HG02852 (cell line): ENCODE data around the gene DSP.
A peak's percentile ranks its signal among the peaks of the same experiment; 100 is the strongest.

ENCODE experiments used
- ATAC-seq: cut with Tn5 transposase; IDR thresholded peaks from one replicate; pipeline ENCODE4 v1.9.1; 2021; ENCODE audit warnings: mild to moderate bottlenecking, moderate library complexity; ENCODE audit not compliant: unreplicated experiment

DSP gene

DNA sequence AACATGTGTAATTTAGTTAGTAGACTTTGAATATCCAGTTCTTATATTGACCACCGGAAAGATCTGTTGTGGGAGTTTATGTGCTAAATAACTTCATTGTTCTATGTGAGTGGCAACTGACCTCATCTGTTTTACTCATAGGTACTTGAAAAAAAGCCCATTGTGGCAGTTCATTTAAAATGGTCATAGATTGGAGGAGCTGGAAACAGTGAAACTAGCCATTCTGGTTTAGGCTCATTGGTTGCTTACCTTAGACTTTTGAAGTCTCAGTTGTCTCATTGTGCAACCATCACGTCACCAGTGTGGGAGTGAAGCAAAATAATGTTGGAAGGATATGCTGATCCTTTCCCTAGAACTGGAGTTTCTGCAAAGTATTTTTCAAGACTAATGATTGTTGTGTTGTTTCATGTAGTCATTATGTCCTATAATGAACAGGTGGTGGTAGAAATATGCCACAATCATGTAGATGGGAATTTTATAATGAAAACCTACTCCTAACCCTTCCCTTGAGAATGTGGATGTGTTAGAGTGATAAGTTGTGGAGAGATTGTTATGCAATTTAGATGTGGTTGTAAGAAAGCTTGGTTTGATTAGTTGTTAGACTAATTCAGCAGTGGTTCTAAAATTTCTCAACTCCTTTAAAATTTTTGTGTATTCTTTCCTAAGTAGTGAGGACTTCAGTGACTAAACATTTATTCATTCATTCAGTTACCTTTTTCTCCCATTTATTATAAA lies 18.3 kb downstream of the DSP start:
- ATAC-seq, result no peak

DNA sequence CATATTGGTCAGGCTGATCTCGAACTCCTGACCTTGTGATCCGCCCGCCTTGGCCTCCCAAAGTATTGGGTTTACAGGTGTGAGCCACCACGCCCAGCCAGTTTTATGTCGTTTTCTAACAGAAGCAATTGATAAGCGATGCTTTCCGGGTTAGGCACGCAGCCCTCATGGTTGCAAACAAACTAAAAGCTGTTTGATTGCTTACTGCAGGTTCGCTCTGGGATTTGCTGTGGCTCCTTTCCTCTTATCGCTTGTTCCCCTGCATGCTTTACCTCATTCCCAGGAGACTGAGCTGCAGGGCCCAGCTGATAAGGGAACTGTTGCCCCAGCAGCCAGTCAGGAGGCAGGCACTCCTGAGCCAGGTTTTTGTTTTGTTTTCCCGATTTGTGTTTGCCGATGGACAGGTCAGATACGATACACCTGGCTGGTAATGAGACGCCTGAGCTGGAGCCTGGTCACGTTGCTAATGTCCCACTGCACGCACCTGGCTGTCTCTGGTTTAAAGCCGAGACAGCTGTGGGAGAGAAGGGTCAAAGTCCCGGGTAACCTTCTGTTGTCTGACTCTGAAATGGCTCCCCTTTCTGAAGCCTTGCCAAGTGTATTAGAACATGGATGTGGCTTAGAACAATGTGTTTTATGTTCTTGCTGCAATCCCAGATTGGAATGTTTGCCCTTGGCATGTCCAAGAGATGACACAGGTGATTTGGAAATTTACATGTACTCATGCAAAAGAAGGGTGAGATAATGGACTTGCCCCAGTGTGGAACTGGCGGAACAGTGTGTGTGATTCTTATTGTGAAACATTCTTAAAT lies 19.9 kb downstream of the DSP start:
- ATAC-seq, result no peak

DNA sequence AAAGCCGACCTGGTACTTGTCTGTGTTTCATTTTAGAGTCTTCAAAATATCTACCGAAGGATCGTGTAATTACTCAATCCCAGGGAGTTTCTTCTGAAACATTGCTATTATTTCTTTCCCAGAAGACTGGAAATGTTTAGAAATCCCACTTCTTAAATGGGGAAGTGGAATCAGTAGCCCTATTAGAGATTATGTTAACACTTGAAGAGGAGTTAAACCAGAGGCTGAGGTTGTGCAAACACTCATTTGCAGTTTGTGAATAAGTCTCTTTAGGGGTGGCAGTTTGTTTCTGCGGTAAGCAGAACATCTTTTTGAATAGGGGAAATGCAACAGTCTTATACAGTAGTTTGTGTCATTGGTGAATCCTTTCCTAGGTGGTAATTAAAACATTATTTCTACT lies 21.3 kb downstream of the DSP start:
- ATAC-seq, result no peak

DNA sequence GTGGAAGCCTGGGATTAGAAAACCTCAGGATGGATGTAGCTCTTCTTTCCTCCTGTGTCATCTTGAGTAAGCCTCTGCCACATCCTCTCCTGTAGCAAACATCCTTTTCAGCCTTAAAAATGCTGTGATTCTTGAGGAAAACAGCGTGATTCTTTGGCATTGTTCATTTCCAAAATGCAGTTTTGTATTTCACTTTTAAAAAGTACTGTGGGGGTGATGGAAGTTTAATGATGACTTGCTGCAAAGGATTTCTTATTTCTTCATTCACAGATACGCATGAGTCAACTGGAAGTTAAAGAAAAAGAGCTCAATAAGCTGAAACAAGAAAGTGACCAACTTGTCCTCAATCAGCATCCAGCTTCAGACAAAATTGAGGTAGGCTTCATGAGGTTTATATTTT lies 24.6 kb downstream of the DSP start:
- ATAC-seq, result no peak

DNA sequence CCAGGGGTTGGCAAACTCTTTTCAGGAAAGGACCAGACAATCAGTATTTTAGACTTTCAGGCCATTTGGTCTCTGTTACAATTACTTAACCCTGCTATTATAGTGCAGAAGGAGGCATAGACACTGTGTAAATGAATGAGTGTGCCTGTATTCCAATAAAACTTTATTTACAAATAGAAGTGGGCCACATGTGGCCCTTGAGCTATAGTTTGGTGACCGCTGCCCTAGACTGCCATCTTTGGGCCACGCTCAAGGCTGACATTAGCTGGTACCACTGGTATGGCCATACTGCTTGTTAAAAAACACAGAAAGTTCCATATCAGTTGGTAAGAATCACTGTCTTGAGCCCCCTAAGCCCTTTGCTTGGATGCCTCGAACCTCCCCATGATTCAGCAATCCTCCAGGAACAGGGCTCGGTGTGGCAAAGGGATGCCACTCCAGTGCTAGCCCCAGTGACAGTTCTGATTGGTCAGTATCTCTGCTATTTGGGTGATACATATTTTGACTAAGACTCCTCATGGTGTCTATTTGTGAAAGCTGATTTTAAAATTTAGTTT lies 25.2 kb downstream of the DSP start:
- ATAC-seq, result no peak

DNA sequence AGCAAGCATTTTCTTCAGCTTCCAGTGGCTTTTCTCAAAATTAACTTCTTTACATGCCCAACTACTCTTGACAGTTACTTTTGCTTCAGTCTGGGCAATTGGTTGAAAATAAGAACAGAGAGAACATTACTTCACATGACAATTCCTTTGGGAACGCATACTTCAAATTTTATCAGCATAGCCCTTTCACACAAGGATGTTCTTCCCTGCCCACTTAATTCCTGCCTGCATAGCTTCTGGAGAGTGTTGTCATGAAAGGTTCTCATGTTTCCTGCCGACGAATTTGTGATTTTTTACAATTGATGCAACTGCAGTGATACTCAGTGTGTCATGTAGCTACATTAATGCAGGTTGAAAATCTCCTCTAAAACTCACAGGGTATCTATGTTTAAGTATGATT lies 26.6 kb downstream of the DSP start:
- no peak for ATAC-seq

DNA sequence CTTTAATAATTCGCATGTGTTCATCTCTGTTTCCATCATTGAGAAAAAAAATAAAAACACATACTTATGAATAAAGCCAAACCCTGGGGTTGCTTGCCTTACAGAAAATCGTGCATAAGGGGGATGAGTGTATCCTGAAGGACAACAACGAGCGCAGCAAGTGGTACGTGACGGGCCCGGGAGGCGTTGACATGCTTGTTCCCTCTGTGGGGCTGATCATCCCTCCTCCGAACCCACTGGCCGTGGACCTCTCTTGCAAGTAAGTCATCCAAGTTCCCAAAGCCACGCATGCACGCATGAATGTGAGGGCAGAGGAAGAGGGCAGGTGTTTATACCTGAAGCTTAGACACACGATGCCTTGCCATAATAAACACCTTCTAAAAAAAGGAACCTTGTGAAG lies 27.6 kb downstream of the DSP start:
- no peak for ATAC-seq

DNA sequence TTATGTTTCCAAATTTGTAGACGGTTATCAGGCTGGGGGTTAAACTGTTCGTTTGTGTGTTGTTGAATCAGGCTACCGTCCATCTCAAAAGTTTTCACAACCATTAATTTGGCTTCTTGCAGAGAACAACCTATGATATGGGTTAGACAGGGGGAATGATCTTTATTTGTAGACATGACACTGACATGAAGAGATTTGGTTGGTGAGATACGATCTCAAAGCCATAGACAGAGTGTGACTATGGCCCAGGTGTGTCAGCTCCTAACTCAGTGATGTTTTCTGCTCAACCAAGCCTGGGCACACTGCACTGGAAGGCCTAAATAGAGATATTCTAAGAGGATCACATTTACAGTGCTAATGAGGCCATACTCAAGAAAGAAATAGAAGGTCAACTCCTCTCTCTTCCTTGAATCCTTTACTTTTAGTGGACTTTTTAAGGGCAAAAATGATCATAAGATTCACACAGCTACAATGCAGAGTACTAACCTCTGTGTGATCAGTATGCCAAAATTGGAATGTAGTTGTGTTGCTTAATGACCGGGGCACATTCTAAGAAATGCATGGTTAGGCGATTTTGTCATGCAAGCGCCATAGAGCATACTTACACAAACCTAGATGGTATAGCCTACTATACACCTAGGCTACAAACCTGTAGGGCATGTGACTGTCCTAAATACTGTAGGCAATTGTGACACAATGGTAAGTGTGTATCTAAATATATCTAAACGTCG lies 30.9 kb downstream of the DSP start:
- ATAC-seq, result no peak

DNA sequence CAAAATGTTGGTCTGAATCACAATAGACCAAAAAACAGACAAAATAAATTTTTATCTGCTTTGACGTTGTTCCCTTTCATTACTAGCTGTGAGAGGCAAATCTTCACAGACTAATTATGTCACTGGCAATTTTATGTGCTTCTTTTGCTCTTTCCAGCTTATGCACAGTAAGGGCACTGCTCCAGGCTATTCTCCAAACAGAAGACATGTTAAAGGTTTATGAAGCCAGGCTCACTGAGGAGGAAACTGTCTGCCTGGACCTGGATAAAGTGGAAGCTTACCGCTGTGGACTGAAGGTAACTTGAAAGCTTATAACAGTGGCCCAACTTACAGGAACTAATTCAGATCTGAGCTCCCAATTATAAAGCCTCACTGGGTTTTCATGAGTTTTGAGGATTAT lies 33.0 kb downstream of the DSP start:
- ATAC-seq, result no peak

DNA sequence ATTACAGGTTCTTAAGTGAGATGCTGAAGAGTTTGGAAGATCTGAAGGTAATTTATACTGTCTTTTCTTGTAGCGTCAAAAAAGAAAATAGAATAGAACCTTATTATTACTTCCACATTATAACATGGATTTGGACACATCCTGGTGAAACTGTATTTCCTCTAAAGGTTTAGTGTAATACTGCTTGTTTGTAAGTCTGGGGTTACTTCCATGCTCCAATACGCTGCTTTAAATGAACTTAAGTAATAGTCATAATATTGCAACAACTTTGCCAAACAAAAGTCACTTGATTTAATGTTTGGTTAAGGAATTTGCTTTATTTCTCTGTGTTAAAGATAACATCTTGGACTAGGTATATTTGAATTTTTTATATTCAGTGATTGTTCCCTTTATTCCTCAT lies 37.0 kb downstream of the DSP start:
- no peak for ATAC-seq

DNA sequence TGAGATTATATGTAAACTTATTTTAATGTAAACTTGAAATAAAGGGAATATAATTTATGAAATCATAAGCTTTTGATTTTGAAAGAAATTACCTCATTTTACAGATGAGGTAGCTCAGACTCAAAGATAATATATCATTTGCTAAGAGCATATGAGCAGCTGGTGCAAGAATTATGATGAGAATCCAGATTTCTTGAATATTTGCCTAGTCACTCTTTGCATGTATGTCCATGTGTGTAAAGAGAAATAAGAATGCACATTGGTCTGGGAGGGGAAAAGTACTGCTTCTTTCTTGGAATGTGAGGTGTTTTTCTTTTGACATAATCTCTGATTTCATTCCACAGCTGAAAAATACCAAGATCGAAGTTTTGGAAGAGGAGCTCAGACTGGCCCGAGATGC lies 37.5 kb downstream of the DSP start:
- no peak for ATAC-seq

DNA sequence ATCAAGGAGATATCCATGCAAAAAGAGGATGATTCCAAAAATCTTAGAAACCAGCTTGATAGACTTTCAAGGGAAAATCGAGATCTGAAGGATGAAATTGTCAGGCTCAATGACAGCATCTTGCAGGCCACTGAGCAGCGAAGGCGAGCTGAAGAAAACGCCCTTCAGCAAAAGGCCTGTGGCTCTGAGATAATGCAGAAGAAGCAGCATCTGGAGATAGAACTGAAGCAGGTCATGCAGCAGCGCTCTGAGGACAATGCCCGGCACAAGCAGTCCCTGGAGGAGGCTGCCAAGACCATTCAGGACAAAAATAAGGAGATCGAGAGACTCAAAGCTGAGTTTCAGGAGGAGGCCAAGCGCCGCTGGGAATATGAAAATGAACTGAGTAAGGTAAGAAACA lies 38.4 kb downstream of the DSP start:
- no peak for ATAC-seq

DNA sequence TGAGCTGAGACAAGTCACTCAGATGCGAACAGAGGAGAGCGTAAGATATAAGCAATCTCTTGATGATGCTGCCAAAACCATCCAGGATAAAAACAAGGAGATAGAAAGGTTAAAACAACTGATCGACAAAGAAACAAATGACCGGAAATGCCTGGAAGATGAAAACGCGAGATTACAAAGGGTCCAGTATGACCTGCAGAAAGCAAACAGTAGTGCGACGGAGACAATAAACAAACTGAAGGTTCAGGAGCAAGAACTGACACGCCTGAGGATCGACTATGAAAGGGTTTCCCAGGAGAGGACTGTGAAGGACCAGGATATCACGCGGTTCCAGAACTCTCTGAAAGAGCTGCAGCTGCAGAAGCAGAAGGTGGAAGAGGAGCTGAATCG lies 39.1 kb downstream of the DSP start:
- no peak for ATAC-seq

DNA sequence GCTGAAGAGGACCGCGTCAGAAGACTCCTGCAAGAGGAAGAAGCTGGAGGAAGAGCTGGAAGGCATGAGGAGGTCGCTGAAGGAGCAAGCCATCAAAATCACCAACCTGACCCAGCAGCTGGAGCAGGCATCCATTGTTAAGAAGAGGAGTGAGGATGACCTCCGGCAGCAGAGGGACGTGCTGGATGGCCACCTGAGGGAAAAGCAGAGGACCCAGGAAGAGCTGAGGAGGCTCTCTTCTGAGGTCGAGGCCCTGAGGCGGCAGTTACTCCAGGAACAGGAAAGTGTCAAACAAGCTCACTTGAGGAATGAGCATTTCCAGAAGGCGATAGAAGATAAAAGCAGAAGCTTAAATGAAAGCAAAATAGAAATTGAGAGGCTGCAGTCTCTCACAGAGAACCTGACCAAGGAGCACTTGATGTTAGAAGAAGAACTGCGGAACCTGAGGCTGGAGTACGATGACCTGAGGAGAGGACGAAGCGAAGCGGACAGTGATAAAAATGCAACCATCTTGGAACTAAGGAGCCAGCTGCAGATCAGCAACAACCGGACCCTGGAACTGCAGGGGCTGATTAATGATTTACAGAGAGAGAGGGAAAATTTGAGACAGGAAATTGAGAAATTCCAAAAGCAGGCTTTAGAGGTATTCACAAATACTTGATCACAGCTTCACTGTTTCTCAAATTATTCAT lies 39.6 kb downstream of the DSP start:
- ATAC-seq, result no peak

DNA sequence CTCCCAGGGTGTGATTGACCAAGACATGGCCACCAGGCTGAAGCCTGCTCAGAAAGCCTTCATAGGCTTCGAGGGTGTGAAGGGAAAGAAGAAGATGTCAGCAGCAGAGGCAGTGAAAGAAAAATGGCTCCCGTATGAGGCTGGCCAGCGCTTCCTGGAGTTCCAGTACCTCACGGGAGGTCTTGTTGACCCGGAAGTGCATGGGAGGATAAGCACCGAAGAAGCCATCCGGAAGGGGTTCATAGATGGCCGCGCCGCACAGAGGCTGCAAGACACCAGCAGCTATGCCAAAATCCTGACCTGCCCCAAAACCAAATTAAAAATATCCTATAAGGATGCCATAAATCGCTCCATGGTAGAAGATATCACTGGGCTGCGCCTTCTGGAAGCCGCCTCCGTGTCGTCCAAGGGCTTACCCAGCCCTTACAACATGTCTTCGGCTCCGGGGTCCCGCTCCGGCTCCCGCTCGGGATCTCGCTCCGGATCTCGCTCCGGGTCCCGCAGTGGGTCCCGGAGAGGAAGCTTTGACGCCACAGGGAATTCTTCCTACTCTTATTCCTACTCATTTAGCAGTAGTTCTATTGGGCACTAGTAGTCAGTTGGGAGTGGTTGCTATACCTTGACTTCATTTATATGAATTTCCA lies 43.9 kb downstream of the DSP start:
- no peak for ATAC-seq

DNA sequence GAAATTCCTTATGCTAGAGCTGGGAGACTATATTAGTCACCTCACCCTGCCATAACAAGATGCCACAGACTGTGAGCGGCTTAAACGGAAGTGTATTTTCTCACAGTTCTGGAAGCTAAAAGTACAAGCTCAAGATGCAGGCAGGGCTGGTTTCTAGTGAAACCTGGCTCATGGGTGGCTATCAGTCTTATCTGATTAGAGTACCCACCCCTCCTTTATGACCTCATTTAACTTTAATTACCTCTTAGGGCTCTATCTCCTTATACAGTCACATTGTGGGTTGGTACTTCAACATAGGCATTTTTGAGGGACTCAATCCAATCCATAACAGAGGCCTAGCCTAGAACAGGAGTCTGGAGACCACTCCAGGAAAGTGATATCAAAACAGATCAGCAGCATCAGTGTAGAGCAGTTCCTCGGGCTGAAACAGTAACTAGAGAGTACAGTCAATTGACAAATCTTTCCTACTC lies 46.2 kb downstream of the DSP start:
- no peak for ATAC-seq

DNA sequence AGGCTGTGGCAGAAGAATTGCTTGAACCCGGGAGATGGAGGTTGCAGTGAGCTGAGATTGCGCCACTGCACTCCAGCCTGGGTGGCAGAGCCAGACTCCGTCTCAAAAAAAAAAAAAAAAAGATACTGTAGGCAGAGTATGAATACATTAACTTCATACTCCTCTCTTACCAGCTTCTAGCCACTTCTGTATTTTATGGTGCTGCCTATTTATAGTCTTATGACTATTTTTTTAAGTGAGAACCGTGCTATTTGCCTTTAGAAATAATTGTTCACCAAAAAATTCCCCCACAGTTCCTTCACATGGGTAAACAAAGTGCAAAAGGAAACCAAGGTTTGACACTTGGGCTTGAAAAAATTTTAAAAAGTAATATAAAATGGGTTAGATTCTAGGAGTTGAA lies 47.0 kb downstream of the DSP start:
- ATAC-seq, result no peak

DNA sequence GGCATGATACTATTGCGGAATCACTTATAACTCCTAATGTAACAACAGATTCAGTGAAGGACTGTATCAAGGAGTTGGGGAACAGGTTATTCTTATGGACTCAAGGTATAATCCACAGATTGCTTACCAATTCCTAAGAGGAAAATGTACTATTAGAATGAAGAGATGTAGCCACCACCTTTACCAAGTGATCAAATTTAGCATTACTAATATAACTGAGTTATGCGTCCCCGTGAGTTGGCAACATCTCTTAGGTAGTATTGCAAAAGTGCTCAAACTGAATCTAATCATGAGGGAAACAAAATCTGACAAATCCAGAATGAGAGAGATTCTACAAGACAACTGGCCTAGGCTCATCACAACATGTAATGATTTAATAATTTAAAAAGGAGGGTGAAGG lies 47.8 kb downstream of the DSP start:
- ATAC-seq, result no peak

DNA sequence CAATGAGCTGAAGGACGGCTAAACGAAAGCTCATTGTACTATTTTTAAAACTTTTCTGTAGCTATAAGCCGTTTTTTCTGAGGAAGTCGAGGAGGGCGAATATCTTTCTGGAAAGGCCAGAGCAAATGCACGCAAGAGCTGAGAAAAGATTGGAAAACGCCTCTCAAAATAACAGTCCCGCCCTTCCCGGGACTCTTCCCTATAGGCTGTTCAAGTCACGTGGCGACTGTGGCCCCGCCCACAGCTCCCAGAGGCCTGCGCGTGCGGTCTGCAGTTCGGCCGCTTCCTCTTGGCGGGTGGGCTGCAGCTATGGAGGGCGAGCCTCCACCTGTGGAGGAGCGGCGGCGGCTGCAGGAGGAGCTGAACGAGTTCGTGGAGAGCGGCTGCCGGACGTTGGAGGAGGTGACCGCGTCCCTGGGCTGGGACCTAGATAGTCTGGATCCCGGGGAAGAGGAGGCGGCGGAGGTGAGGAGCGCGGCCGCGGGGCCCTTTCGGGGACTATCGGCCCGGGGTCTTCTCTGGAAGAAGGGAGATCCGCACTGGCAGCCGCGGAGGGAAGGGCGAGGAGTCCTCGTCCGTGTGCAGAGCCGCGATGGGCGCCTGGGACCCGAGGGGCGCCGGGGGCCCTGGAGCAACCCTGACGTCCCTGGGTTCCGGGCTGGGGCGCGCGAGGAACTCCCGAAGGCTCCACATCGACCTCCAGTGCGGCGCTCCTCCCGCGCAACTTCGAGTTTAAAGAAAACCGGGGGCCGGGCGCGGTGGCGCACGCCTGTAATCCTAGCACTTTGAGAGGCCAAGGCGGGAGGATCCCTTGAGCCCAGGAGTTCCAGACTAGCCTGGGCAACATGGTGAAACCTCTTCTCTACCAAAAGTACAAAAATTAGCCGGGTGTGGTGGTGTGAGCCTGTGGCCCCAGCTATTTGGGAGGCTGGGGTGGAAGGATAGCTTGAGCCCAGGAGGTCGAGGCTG lies 48.8 kb downstream of the DSP start, which contains the start of gene SNRNP48:
SNRNP48 (plus strand) TSS at position 250 of the 969 bp plus-strand sequence; CDS start at position 310, 60 bp downstream.
- peak; percentile 100 for ATAC-seq
